H9 (cell line): ENCODE measurements around the gene DLG1. TPM values are rescaled to one million over a fixed set of nuclear protein-coding genes. Genes with fewer than 3 reads are reported as not detected.

Experiments used
- DNase-seq: peaks from one replicate; pipeline ENCODE4 v3.0.0-alpha.2; 2017
- H2AFZ ChIP-seq: one replicate; pipeline ENCODE4 v1.6.1; 2013; ENCODE audit warnings: mild to moderate bottlenecking, low read length, control low read depth, moderate library complexity
- H2AK5ac ChIP-seq: 2 replicates; pipeline ENCODE4 v1.6.1; 2013; ENCODE audit warnings: low read length, control low read depth, mixed read lengths; ENCODE audit not compliant: insufficient read length
- H2BK120ac ChIP-seq: one replicate; pipeline ENCODE4 v1.6.1; 2013; ENCODE audit warnings: low read depth, mild to moderate bottlenecking, low read length, control low read depth, inconsistent platforms; ENCODE audit not compliant: poor library complexity, severe bottlenecking
- H2BK12ac ChIP-seq: 2 replicates; pipeline ENCODE4 v1.6.1; 2013; ENCODE audit warnings: low read length, control low read depth, mixed read lengths, low read depth; ENCODE audit not compliant: insufficient read length
- H2BK15ac ChIP-seq: 2 replicates; pipeline ENCODE4 v1.6.1; 2013; ENCODE audit warnings: low read depth, low read length, control low read depth
- H2BK20ac ChIP-seq: one replicate; pipeline ENCODE4 v1.6.1; 2013; ENCODE audit warnings: low read depth, mild to moderate bottlenecking, low read length, control low read depth, inconsistent platforms; ENCODE audit not compliant: poor library complexity, severe bottlenecking
- H2BK5ac ChIP-seq: 2 replicates; pipeline ENCODE4 v1.6.1; 2013; ENCODE audit warnings: low read length, control low read depth, mixed read lengths; ENCODE audit not compliant: insufficient read length
- H3K14ac ChIP-seq: 2 replicates; pipeline ENCODE4 v1.6.1; 2013; ENCODE audit warnings: low read length, control low read depth; ENCODE audit not compliant: insufficient read depth
- H3K18ac ChIP-seq: 2 replicates; pipeline ENCODE4 v1.6.1; 2013; ENCODE audit warnings: low read depth, mild to moderate bottlenecking, mixed read lengths, low read length, control low read depth; ENCODE audit not compliant: insufficient read length
- H3K23ac ChIP-seq: 2 replicates; pipeline ENCODE4 v1.6.1; 2013; ENCODE audit warnings: low read length, control low read depth, mixed read lengths, low read depth; ENCODE audit not compliant: insufficient read length
- H3K23me2 ChIP-seq: 2 replicates; pipeline ENCODE4 v1.6.1; 2013; ENCODE audit warnings: low read depth, mild to moderate bottlenecking, mixed read lengths, low read length, control low read depth; ENCODE audit not compliant: insufficient read length, poor library complexity, severe bottlenecking
- H3K27ac ChIP-seq: 2 replicates; pipeline ENCODE4 v1.5.1; 2013; ENCODE audit warnings: low read length, control low read depth, mixed read lengths, low read depth; ENCODE audit not compliant: insufficient read length
- H3K27me3 ChIP-seq: 2 replicates; pipeline ENCODE4 v1.6.1; 2013; ENCODE audit warnings: low read length, control low read depth, inconsistent platforms; ENCODE audit not compliant: insufficient read depth
- H3K4ac ChIP-seq: 2 replicates; pipeline ENCODE4 v1.6.1; 2013; ENCODE audit warnings: low read depth, mild to moderate bottlenecking, control low read depth, inconsistent platforms, low read length, moderate library complexity
- H3K4me1 ChIP-seq: 2 replicates; pipeline ENCODE4 v1.6.1; 2013; ENCODE audit warnings: low read length, control low read depth, inconsistent platforms; ENCODE audit not compliant: insufficient read depth
- H3K4me2 ChIP-seq: 2 replicates; pipeline ENCODE4 v1.6.1; 2013; ENCODE audit warnings: low read length, control low read depth, mixed read lengths; ENCODE audit not compliant: insufficient read length, insufficient read depth
- H3K56ac ChIP-seq: 2 replicates; pipeline ENCODE4 v1.6.1; 2013; ENCODE audit warnings: low read depth, mild to moderate bottlenecking, mixed read lengths, low read length, control low read depth; ENCODE audit not compliant: insufficient read length
- H3K79me1 ChIP-seq: 2 replicates; pipeline ENCODE4 v1.6.1; 2013; ENCODE audit warnings: low read depth, mild to moderate bottlenecking, moderate library complexity, low read length, control low read depth, inconsistent platforms; ENCODE audit not compliant: insufficient read depth, poor library complexity, severe bottlenecking
- H3K79me2 ChIP-seq: 2 replicates; pipeline ENCODE4 v1.6.1; 2013; ENCODE audit warnings: low read length, control low read depth, inconsistent platforms; ENCODE audit not compliant: insufficient read depth
- H3K9ac ChIP-seq: 2 replicates; pipeline ENCODE4 v1.6.1; 2013; ENCODE audit warnings: low read length, control low read depth, mixed read lengths; ENCODE audit not compliant: insufficient read length; ENCODE audit errors: extremely low read depth
- H3K9me3 ChIP-seq: one replicate; pipeline ENCODE4 v1.6.1; 2013; ENCODE audit warnings: low read depth, low read length, inconsistent platforms; ENCODE audit not compliant: control insufficient read depth
- H3T11ph ChIP-seq: one replicate; pipeline ENCODE4 v1.6.1; 2013; ENCODE audit warnings: mild to moderate bottlenecking, low read length, control low read depth, inconsistent platforms
- H4K20me1 ChIP-seq: one replicate; pipeline ENCODE4 v1.6.1; 2013; ENCODE audit not compliant: control insufficient read depth, insufficient read length, insufficient read depth
- H4K5ac ChIP-seq: 2 replicates; pipeline ENCODE4 v1.6.1; 2013; ENCODE audit warnings: low read depth, mild to moderate bottlenecking, mixed read lengths, low read length, control low read depth; ENCODE audit not compliant: insufficient read length
- H4K8ac ChIP-seq: replicated peaks from 2 replicates; pipeline ENCODE4 v1.6.1; 2013; ENCODE audit warnings: low read length, control low read depth, mixed read lengths, low read depth; ENCODE audit not compliant: insufficient read length
- H4K91ac ChIP-seq: 2 replicates; pipeline ENCODE4 v1.6.1; 2013; ENCODE audit warnings: low read depth, mild to moderate bottlenecking, moderate library complexity, mixed read lengths, low read length, control low read depth; ENCODE audit not compliant: insufficient read length
- H3K27ac Mint-ChIP-seq, 3 experiments: 2 replicates in 2 of 3; 3 replicates in 1 of 3; pipeline ENCODE4 v1.8.0; 2020 to 2021; ENCODE audit warnings: mixed read lengths in 3 of 3, mild to moderate bottlenecking in 1 of 3, moderate library complexity in 1 of 3
- H3K27me3 Mint-ChIP-seq: 2 replicates; pipeline ENCODE4 v1.8.0; 2021; ENCODE audit warnings: low read depth, mild to moderate bottlenecking, moderate library complexity, mixed read lengths
- H3K36me3 Mint-ChIP-seq, 3 experiments: 2 replicates in 2 of 3; 3 replicates in 1 of 3; pipeline ENCODE4 v1.8.0; 2020 to 2021; ENCODE audit warnings: low read depth in 3 of 3, mixed read lengths in 3 of 3; ENCODE audit not compliant: insufficient read depth in 1 of 3
- H3K4me1 Mint-ChIP-seq, 2 experiments: 2 replicates each; pipeline ENCODE4 v1.8.0; 2020; ENCODE audit warnings: mixed read lengths in 2 of 2
- H3K4me3 Mint-ChIP-seq, 2 experiments: 2 replicates in 1 of 2; 3 replicates in 1 of 2; pipeline ENCODE4 v1.8.0; 2020 to 2021; ENCODE audit warnings: mild to moderate bottlenecking in 2 of 2, mixed read lengths in 2 of 2, moderate library complexity in 1 of 2
- H3K9me3 Mint-ChIP-seq, 2 experiments: 2 replicates in 1 of 2; 3 replicates in 1 of 2; pipeline ENCODE4 v1.8.0; 2020; ENCODE audit warnings: mild to moderate bottlenecking in 2 of 2, mixed read lengths in 2 of 2, moderate library complexity in 1 of 2
- WGBS: extraction: QIAGEN DNeasy Blood & Tissue Kit; methylation state at CpG from one replicate; pipeline ENCODE4 v1.1.7; 2013; ENCODE audit warnings: missing lambda C conversion rate, low lambda C conversion rate, mixed read lengths; ENCODE audit not compliant: insufficient read length; ENCODE audit errors: extremely low coverage; 5-methylcytosine and 5-hydroxymethylcytosine counted together
- total RNA-seq: library from RNA; stranded (reverse); gene quantifications from 2 replicates; pipeline ENCODE4 v1.2.1, GENCODE V29; 2021
- TF ChIP-seq, protein P1 (sequence below): fragments of 200-600 bp; sonication (generic); conservative IDR thresholded peaks from 3 replicates; pipeline ENCODE4 v1.8.0; 2021; ENCODE audit warnings: antibody characterized with exemption, mild to moderate bottlenecking

The DLG1 gene
- total RNA-seq, 1 experiment from 2014 or later = 84.1 TPM

DNA sequence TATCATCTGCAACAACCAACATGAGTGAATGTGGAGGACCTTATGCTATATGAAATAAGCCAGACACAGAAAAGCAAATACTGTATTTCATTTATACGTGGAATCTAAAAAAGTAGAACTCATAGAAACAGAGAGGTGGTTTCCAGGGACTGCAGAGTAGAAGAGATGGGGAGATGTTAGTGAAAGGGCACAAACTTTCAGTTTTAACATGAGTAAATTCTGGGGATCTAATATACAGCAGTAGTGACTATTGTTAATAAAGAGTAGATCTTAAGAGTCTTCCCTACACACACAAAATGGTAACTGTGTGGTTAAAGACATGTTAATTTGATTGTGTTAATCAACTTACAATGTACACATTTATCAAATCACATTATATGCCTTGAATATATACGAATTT lies 247.9 kb downstream of the DLG1 start:
- Histone ChIP-seq H3K4me1 (no peaks in the 10 kb centered on the region), H3K79me1 (no peaks in the 10 kb centered on the region), H3K9ac (no peak overlapping the region), H3K79me2 (no peaks in the 10 kb centered on the region), H3K18ac (no peak overlapping the region), H4K91ac (no peak overlapping the region), H3K9me3 (no peaks in the 10 kb centered on the region), H3T11ph (no peak overlapping the region), H2BK20ac (no peak overlapping the region), H2BK120ac (no peak overlapping the region), H2AFZ (no peak overlapping the region), H3K27me3 (no peaks in the 10 kb centered on the region), H3K14ac (no peak overlapping the region), H2BK5ac (no peak overlapping the region), H3K27ac (no peak overlapping the region), H3K23me2 (no peaks in the 10 kb centered on the region), H2AK5ac (no peak overlapping the region), H3K4ac (no peak overlapping the region), H4K5ac (no peak overlapping the region), H3K56ac (no peak overlapping the region), H2BK15ac (no peak overlapping the region), H3K4me2 (no peak overlapping the region), H4K20me1 (no peaks in the 10 kb centered on the region), H4K8ac (no peak overlapping the region), H2BK12ac (no peak overlapping the region), H3K23ac (no peak overlapping the region)
- no peak overlapping the region for H3K4me3 Mint-ChIP-seq
- no peaks in the 10 kb centered on the region for H3K9me3 Mint-ChIP-seq
- H3K27ac Mint-ChIP-seq = no peak overlapping the region
- no peaks in the 10 kb centered on the region for H3K27me3 Mint-ChIP-seq
- TF ChIP-seq, protein P1, sequence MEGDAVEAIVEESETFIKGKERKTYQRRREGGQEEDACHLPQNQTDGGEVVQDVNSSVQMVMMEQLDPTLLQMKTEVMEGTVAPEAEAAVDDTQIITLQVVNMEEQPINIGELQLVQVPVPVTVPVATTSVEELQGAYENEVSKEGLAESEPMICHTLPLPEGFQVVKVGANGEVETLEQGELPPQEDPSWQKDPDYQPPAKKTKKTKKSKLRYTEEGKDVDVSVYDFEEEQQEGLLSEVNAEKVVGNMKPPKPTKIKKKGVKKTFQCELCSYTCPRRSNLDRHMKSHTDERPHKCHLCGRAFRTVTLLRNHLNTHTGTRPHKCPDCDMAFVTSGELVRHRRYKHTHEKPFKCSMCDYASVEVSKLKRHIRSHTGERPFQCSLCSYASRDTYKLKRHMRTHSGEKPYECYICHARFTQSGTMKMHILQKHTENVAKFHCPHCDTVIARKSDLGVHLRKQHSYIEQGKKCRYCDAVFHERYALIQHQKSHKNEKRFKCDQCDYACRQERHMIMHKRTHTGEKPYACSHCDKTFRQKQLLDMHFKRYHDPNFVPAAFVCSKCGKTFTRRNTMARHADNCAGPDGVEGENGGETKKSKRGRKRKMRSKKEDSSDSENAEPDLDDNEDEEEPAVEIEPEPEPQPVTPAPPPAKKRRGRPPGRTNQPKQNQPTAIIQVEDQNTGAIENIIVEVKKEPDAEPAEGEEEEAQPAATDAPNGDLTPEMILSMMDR = no peak
- WGBS = no CpG with 5 or more reads among the region's 2 CpGs
- H3K36me3 Mint-ChIP-seq = peaks cover 10 to 62% (median 46%) of the 10 kb centered on the region in 3 experiments; a peak in 6 of 7 replicates
- no peaks in the 10 kb centered on the region for H3K4me1 Mint-ChIP-seq
- DNase-seq = no peak
